B cell (primary cell): Measurements from ENCODE around the gene C10orf90. TPM values are rescaled to one million over a fixed set of nuclear protein-coding genes. Genes with fewer than 3 reads are reported as not detected.

Experiments
- ATAC-seq: fragments of 200-7000 bp; cut with Tn5 transposase; one replicate; pipeline ENCODE4 v1.10.0; 2021; ENCODE audit warnings: low read depth, mild to moderate bottlenecking, moderate number of reproducible peaks, moderate library complexity
- CTCF ChIA-PET: fragments of 350-600 bp; sonication (Branson Sonifier 250); formaldehyde crosslinking; loops from one replicate; lab custom pipeline; 2021; ENCODE audit warnings: antibody characterized with exemption, inconsistent platforms; lab: Charles Lee
- POLR2A ChIA-PET: fragments of 350-600 bp; sonication (Branson Sonifier 250); formaldehyde crosslinking; loops from one replicate; lab custom pipeline; 2021; ENCODE audit warnings: antibody characterized with exemption; lab: Charles Lee
- DNase-seq: peaks from one replicate; pipeline ENCODE4 v3.0.0; 2013
- H2AFZ ChIP-seq: 2 replicates; pipeline ENCODE4 v1.6.1; 2012; ENCODE audit warnings: mild to moderate bottlenecking, low read depth, low read length; ENCODE audit not compliant: insufficient read depth, poor library complexity, severe bottlenecking
- H3K27ac ChIP-seq, 2 donors: 1 replicate in 1 of 2; 2 replicates in 1 of 2; pipeline ENCODE4 v1.5.1; 2012 to 2013; ENCODE audit warnings: low read length in 2 of 2, mild to moderate bottlenecking in 2 of 2, moderate library complexity in 1 of 2
- H3K27me3 ChIP-seq, 4 experiments: fragments of 200-600 bp in 1 of 4; sonication (generic) in 1 of 4; replicated peaks in 1 of 4; 1 replicate in 2 of 4; 2 replicates in 2 of 4; pipeline versions ENCODE4 v1.6.1 to v1.7.0; 2013 to 2016; ENCODE audit warnings: low read length in 3 of 4, mild to moderate bottlenecking in 2 of 4, mixed read lengths in 1 of 4, moderate library complexity in 1 of 4; ENCODE audit not compliant: insufficient read depth in 4 of 4, control insufficient read depth in 3 of 4; ENCODE audit errors: control extremely low read depth in 1 of 4
- H3K36me3 ChIP-seq, 2 experiments: replicated peaks in 1 of 2; 1 replicate in 1 of 2; 2 replicates in 1 of 2; pipeline versions ENCODE4 v1.6.1 to v1.7.1; 2013; ENCODE audit warnings: low read length in 1 of 2; ENCODE audit not compliant: insufficient read depth in 2 of 2, control insufficient read depth in 1 of 2; ENCODE audit errors: control extremely low read depth in 1 of 2, extremely low read depth in 1 of 2
- H3K4me1 ChIP-seq, 2 donors: fragments of 200-600 bp in 1 of 2; sonication (generic) in 1 of 2; 1 replicate in 1 of 2; 2 replicates in 1 of 2; pipeline versions ENCODE4 v1.5.1 to v1.6.1; 2013 to 2017; ENCODE audit warnings: low read length in 2 of 2; ENCODE audit not compliant: control insufficient read depth in 2 of 2, insufficient read depth in 2 of 2
- H3K4me2 ChIP-seq: replicated peaks from 2 replicates; pipeline ENCODE3; 2012; ENCODE audit warnings: mild to moderate bottlenecking, low read depth, low read length; ENCODE audit not compliant: poor library complexity, severe bottlenecking
- H3K4me3 ChIP-seq, 5 experiments: fragments of 200-600 bp in 1 of 5; sonication (generic) in 1 of 5; 1 replicate in 3 of 5; 2 replicates in 2 of 5; pipeline versions ENCODE4 v1.5.1 to v1.7.0; 2011 to 2016; ENCODE audit warnings: low read length in 4 of 5, mild to moderate bottlenecking in 4 of 5, low read depth in 2 of 5, control low read depth in 1 of 5, moderate library complexity in 1 of 5; ENCODE audit not compliant: insufficient read depth in 1 of 5; ENCODE audit errors: control extremely low read depth in 1 of 5, extremely low read depth in 1 of 5
- H3K79me2 ChIP-seq: fragments of 200-600 bp; sonication (generic); one replicate; pipeline ENCODE4 v1.6.0; 2016; ENCODE audit warnings: low read length; ENCODE audit not compliant: control insufficient read depth, insufficient read depth
- H3K9ac ChIP-seq: fragments of 200-600 bp; sonication (generic); 2 replicates; pipeline ENCODE4 v1.6.1; 2017; ENCODE audit warnings: mild to moderate bottlenecking, low read length, moderate library complexity
- H3K9me3 ChIP-seq, 3 donors: one replicate each; pipeline versions ENCODE4 v1.6.1 to v1.7.1; 2013; ENCODE audit warnings: low read length in 2 of 3; ENCODE audit not compliant: control insufficient read depth in 2 of 3, insufficient read depth in 1 of 3; ENCODE audit errors: control extremely low read depth in 1 of 3
- H4K20me1 ChIP-seq: 2 replicates; pipeline ENCODE4 v1.6.0; 2012; ENCODE audit warnings: mild to moderate bottlenecking, low read length; ENCODE audit not compliant: insufficient read depth, control insufficient read depth, poor library complexity, severe bottlenecking
- H3K27ac Mint-ChIP-seq: one replicate; pipeline ENCODE4 v1.8.0; 2021; ENCODE audit warnings: mixed read lengths
- H3K27me3 Mint-ChIP-seq: one replicate; pipeline ENCODE4 v1.8.0; 2021; ENCODE audit warnings: mixed read lengths
- H3K4me1 Mint-ChIP-seq: one replicate; pipeline ENCODE4 v1.8.0; 2021; ENCODE audit warnings: mixed read lengths
- H3K4me3 Mint-ChIP-seq: one replicate; pipeline ENCODE4 v1.8.0; 2021; ENCODE audit warnings: mixed read lengths
- H3K9me3 Mint-ChIP-seq: one replicate; pipeline ENCODE4 v1.8.0; 2022; ENCODE audit warnings: mixed read lengths; ENCODE audit not compliant: insufficient read depth
- CTCF ChIP-seq: fragments of 200-600 bp; IDR thresholded peaks from one replicate; pipeline ENCODE4 v1.8.0; 2022; ENCODE audit warnings: antibody characterized with exemption, mild to moderate bottlenecking
- EZH2 ChIP-seq: IDR thresholded peaks from 2 replicates; pipeline ENCODE4 v1.6.1; 2012; ENCODE audit warnings: borderline replicate concordance, low read depth, mild to moderate bottlenecking, moderate library complexity, low read length; ENCODE audit not compliant: insufficient read depth, poor library complexity, severe bottlenecking
- WGBS: methylation state at CpG from one replicate; pipeline ENCODE4 v1.1.5; 2013; ENCODE audit warnings: missing lambda C conversion rate; ENCODE audit not compliant: insufficient coverage; 5-methylcytosine and 5-hydroxymethylcytosine counted together
- intact Hi-C: fragments of 100-400 bp; cut with micrococcal nuclease; formaldehyde crosslinking; loops from one replicate; pipeline ENCODE4 v1.10.0; 2022
- polyA plus RNA-seq: library from polyadenylated mRNA; depleted of rRNA; stranded (reverse); fragments of >200 nt; gene quantifications from 2 replicates; pipeline ENCODE4 v1.2.3, GENCODE V29; 2012
- total RNA-seq, 2 donors: library from RNA; stranded (reverse); fragments of 120-200 nt in 1 of 2; gene quantifications; 1 replicate in 1 of 2; 2 replicates in 1 of 2; pipeline versions ENCODE4 v1.2.3 to v1.2.4, GENCODE V29; 2013 to 2022

C10orf90 gene
- total and polyA plus RNA-seq, 2 donors (not counting 1 experiment from before 2014, with no cell fraction given): not detected

- Histone ChIP-seq H3K4me2 (no peak overlapping the region), H3K27me3 (no peaks in the 10 kb centered on the region), H3K4me1 (no peaks in the 10 kb centered on the region), H3K9ac (no peak overlapping the region), H3K9me3 (peaks cover 0 to 24% (median 0%) of the 10 kb centered on the region in 3 donors), H2AFZ (no peak overlapping the region), H3K27ac (no peak overlapping the region), H3K36me3 (no peaks in the 10 kb centered on the region), H3K4me3 (no peak overlapping the region), H3K79me2 (no peaks in the 10 kb centered on the region), H4K20me1 (no peaks in the 10 kb centered on the region)
- TF ChIP-seq EZH2 (no peak), CTCF (no peak)
- peaks cover 8% of the 10 kb centered on the region for H3K9me3 Mint-ChIP-seq
- no peaks in the 10 kb centered on the region for H3K27me3 Mint-ChIP-seq
- H3K4me3 Mint-ChIP-seq: no peak overlapping the region
- H3K27ac Mint-ChIP-seq: no peak overlapping the region
- ChIA-PET POLR2A (no interaction called here), CTCF (no interaction called here)
- ATAC-seq (no peak), DNase-seq (no peak)
- no peaks in the 10 kb centered on the region for H3K4me1 Mint-ChIP-seq
- intact Hi-C loops: no loop called here
- 90% methylated on average over 2 of the region's 4 CpGs for WGBS
These were observed 19.0 kb upstream of the C10orf90 start for GRCh38 chr10:126689461-126689994.

- no peaks in the 10 kb centered on the region for H3K4me1 Mint-ChIP-seq
- no peaks in the 10 kb centered on the region for H3K79me2 ChIP-seq
- no peaks in the 10 kb centered on the region for H4K20me1 ChIP-seq
- H3K27ac ChIP-seq: no peak overlapping the region
- H3K4me1 ChIP-seq: no peaks in the 10 kb centered on the region
- H2AFZ ChIP-seq: no peak overlapping the region
- intact Hi-C loops: no loop called here
- no peaks in the 10 kb centered on the region for H3K27me3 Mint-ChIP-seq
- H3K9me3 ChIP-seq: peaks cover 0 to 32% (median 0%) of the 10 kb centered on the region in 3 donors
- H3K36me3 ChIP-seq: no peaks in the 10 kb centered on the region
- no peak overlapping the region for H3K4me3 ChIP-seq
- no peak overlapping the region for H3K27ac Mint-ChIP-seq
- no peak overlapping the region for H3K4me2 ChIP-seq
- TF ChIP-seq EZH2 (no peak), CTCF (no peak)
- H3K27me3 ChIP-seq: no peaks in the 10 kb centered on the region
- WGBS: 88% methylated on average over 10 of the region's 10 CpGs
- DNase-seq: no peak
- H3K9ac ChIP-seq: no peak overlapping the region
- peaks cover 7% of the 10 kb centered on the region for H3K9me3 Mint-ChIP-seq
- H3K4me3 Mint-ChIP-seq: no peak overlapping the region
- ChIA-PET CTCF (no interaction called here), POLR2A (no interaction called here)
- ATAC-seq: no peak
These were observed 16.7 kb upstream of the C10orf90 start for GRCh38 chr10:126687121-126687606.
